ENCODE measurements around the gene SIAH1.
"Not testable (repeated sequence)": the region's sequence is repeated elsewhere in the genome, so short reads cannot be mapped to it uniquely, and the experiment has no call there.

Gene SIAH1

DNA sequence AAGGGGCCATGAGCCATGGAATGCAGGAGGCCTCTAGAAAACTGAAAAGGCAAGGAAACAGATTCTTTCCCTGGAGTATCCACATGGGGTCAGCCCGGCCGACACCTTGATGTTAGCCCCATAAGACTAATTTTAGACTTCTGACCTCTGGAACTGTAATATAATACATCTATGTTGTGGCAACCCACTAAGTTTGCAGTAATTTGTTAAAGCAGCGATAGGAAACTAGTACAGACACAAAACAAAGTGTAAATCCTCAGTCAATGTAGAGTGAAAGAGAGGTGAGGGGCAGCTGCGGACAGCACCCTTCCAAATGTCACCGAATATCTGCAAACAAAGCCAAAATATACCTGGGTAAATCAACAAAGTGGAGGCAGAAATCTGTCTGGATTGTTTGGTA, 7.2 kb upstream of the SIAH1 start:
- no peak for DNase-seq

GRCh38 chr16:48386559-48387312, 1.5 kb upstream of the SIAH1 start:
- no peak for DNase-seq

DNA sequence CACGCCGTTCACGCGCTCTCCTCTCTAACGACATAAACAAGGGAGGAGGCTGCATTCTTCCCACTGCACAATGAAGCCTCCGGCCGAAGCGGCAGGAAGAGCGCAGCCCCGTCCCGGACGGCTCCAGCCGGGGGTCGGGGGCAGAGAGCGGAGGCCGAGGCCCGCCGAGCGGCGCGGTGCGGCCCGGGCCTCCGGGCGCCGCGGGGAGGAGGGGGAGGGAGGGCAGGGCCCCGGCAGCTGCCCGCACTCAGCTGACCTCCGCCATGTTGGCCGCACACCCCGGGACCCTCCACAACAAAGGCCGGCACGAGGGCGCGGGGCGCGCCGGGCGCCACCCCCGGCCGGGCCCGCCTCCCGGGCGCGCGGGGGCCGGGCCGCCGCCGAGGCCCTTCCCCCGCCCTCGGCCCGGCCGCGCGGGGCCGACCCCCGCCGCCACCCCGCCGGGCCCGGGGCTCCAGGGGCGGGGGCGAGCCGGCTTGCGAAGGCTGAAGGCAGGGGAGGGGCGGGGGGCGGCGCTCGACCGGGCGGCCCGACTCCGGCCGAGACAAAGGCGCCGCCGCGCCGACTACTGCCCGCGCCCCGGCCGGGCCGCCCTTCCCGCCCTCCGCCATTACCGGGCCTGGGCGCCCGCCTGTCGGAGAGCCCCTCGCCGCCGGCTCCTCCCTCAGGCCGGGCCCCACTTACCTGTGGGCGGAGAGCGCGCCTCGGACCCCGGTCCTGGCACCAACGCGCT, 527 bp downstream of the SIAH1 start:
- DNase-seq: peak; percentile 41 to 65

DNA sequence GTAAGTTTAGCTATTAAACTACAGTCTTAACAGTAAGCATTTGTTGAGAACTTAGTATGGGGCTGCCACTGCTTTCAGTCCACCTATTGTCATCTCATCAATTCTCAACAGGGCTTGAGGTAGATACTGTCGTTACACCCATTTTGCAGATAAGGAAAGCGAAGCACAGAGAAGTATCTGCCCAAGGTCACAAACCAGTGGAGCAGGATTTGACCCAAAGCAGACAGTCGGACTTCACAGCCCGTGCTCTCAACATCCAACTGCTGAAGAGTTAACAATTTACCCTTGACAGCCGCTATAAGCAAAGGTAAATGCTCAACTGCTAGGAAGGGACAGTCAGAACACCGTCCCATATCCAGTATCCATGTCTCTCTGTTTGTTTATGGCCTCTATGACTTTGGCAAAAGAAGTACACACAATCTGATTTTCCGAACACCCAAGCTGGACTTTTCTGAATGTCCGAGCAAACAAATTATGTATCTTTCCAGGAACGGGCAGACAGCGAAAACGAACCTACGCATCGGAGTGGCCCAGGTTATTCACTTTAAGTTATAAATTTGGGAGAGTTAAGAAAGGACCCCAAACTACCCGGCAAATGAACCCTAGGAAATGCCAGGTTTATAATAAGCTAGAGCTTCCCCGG, 1.2 kb downstream of the SIAH1 start:
- peak; percentile 15 to 25 for DNase-seq

DNA sequence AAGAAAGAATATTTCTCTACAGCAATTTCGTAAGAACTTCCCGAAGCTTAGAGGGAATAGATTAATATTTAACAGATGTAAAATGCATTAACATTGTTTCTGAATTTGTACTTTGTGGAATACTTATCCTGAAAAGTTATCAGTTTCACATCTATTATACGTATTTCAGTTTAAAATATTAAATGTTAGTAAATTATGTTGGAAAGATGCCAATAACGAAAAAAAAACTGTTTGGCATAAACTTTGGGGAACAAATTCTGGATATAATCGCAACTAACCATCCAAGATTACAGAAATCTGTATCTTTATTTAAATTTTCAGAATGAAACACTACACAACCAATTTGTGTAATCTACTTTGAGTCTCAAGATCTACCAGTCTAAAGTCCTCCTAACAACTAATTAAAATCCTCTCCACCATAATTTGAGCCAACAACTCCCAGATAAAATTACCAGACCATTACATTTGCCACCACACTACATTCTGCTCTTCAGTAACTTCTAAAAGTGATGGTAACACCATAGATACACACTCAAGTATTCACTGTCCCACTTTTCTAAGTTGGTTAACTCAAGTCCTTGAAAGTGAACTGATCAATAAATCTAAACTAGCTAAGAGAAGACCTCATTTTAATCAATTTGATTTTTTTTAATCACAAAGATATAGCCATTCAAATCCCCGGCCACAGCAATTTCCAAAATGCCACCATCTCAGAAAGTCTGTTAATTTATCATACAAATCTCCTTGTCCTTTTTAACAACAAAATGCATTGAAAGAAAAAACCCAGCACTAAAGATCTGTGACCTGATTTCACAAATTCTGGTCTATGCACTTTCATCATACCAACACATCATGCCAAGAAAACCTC, 2.0 kb downstream of the SIAH1 start:
- peak in 1 of 2 donors; percentile 40 for DNase-seq

- no peak for DNase-seq
These were observed 3.1 kb downstream of the SIAH1 start for GRCh38 chr16:48382131-48382530.

GRCh38 chr16:48381201-48381600, 4.0 kb downstream of the SIAH1 start:
- DNase-seq: no peak

DNA sequence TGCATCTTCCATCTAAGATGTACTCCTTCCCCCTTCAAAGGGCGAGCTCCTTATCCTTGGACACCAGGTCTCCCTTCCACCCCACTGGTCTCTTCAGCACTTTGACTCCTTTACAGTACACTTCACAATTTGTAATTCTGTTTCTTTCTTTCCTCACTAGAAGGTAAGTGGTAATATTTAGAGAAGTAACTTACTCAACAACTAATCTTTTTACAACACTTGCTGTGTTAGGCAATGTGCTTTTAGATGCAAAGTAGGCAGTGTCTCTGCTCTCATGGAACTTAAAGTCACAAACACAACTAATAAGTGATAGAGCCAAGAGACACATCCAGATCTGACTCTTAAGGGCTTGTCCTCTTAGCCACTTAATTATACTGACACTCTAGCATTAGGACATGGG, 6.4 kb downstream of the SIAH1 start:
- DNase-seq: peak; percentile 69 to 96

- no peak for DNase-seq
These were observed 6.9 kb downstream of the SIAH1 start for GRCh38 chr16:48378276-48378675.

GRCh38 chr16:48377301-48377700, 7.9 kb downstream of the SIAH1 start:
- not testable (repeated sequence) for DNase-seq

DNA sequence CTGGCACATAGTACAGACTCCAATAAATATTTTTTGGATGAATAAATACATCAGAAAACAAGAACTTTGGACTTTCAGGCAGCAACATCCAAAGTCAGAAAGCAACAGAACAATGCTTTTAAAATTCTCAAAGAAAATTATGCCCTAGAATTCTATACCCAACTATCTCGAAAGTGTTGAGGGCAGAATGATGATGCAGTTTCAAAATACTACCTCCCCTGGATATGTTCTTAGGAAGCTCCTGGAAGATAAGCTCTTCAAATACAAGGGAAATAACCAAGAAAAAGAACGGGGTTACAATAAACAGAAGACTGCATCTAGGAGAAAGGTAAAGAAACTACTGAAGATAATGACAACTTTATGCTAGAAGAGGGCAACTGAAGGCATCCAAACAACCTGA, 11.0 kb downstream of the SIAH1 start:
- no peak for DNase-seq

GRCh38 chr16:48373258-48374029, 11.8 kb downstream of the SIAH1 start:
- peak; percentile 43 to 51 for DNase-seq

- DNase-seq: no peak
These were observed 12.5 kb downstream of the SIAH1 start for GRCh38 chr16:48372744-48373143.

GRCh38 chr16:48371393-48371780, 13.8 kb downstream of the SIAH1 start:
- DNase-seq: no peak

DNA sequence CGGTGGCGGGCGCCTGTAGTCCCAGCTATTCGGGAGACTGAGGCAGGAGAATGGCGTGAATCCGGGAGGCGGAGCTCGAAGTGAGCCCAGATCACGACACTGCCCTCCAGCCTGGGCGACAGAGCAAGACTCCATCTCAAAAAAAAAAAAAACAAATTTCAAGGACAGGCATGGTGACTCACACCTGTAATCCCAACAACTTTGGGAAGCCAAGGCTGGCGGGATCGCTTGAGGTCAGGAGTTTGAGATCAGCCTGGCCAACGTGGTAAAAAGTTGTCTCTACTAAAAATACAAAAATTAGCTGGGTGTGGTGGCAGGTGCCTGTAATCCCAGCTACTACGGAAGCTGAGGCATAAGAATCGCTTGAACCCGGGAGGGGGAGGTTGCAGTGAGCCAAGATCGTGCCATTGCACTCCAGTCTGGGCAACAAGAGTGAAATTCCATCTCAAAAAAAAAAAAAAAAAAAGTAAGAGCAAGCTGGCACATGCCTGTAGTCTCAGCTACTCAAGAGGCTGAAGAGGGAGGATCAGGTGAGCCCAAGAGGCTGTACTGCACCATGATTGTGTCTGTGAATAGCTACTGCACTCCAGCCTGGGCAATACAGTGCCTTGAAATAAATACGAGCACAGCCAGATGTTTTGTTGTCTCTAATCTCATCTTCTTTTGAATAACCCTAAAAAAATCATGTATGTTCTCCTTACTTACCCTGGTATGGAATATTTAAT, 14.4 kb downstream of the SIAH1 start:
- DNase-seq: not testable (repeated sequence)

GRCh38 chr16:48370229-48370628, 15.0 kb downstream of the SIAH1 start:
- no peak for DNase-seq

- no peak for DNase-seq
These were observed 15.4 kb downstream of the SIAH1 start for GRCh38 chr16:48369765-48370164.

DNA sequence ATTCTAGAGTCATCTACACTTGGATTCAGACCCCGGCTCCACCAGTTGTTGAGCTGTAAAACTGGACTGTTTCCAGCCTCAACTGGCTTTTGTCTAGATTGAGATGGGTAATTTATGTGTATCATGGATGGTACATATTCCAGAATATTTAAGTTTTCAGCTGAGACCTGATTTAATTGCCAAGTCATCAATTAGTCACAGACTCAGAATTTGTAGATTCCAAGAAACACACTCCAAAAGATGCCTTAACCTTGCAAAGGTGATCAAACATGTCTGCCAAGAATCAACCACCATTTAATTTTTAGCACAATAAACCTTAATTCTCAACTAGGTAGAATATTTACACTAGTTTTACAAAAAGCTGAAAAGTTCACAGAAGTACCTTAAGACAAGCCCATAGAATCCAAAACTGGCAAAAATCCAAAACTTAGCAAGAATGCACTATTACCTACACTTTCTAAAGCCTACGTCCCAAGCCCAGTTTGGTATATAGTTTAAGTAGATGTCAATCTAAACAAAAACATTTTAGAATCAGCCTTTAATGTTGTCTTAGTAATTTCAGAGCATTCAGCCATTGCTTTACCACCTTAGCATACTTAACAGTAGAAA, 17.7 kb downstream of the SIAH1 start:
- DNase-seq: no peak

DNA sequence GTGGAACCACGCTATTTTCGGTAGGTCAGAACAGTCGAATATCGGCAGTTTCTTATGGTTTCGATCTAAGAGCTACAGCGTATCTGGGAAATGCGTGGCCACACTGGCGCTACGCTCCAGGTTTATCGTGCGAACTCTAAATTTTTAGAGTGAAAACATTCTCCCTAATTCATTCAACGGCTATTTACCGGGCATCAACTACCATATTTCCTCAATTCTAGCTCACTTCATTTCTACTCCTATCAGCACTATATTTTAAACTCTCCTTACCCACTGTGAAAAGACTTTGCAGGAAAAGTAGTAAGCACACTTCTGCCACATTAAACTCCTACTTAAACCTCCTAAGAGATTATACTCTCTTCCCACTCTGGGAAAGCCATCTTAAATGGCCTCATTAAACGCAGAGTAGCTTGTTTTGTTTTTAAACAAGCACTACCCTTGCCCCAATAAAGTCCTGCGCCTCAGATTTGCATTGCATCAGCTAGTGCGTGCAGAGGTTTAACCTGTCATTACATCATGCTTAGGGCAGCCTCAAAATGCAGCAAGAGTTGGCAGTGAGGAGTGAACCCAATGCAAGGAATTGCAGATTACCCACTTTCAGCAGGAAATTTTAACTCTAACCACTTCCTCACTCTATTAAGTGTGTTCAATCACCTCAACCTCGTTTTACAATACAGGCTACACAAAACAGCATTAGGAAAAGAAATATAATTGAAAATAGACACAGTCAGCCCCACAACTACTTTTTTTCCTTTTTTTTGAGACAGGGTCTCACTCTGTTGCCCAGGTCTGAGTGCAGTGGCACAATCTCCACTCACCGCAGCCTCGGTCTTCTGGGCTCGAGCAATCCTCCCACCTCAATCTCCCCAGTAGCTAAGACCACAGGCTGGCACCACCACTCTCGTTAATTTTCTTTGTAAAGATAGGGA, 18.8 kb downstream of the SIAH1 start:
- DNase-seq: peak; percentile 66 to 69
